GM18511 (cell line): Measurements from ENCODE around the gene NAT9.

Experiments
- ATAC-seq: cut with Tn5 transposase; IDR thresholded peaks from one replicate; pipeline ENCODE4 v1.9.1; 2021; ENCODE audit warnings: mild to moderate bottlenecking, moderate library complexity; ENCODE audit not compliant: unreplicated experiment

The NAT9 gene

DNA sequence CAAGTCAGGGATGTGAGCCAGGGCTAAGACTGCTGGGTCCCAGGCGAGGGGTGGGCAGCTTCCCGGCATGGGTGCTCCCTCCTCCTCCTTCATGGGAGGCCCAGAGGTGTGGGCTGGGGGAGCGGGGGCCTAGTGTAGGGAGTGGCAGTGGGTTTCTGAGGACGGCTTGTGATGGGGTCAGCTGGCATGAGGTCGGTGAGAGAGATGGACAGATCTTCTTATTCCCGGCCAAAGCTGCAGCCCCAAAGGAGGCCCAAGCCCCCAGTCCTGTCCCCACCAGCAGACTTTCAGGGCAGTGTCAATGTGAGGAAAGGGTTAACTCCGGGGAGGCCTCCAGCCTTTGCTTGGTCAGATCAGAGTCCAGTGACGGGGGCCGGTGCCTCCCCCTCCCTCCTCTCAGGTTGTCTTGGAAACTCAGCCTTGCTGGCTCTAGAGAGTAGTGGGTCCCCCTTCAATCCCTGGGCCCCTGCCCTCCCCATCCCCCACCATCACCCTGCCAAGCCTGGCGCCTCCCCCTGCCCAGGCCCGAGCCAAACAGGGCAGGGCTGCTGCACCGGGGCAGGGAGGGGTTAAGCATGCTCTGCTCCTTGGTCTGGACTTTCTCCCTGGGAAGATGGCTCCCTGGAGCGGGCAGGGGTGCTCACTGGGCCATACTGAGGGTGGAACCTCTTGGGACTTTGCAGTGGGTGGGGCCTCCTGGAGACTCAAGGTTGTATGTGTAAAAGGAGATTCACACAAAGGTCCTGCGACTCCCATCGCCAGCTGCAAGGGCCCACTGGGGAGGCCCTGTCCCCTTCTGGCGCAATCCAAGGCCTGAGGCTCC is 12.4 kb downstream of the NAT9 start:
- ATAC-seq, result no peak

DNA sequence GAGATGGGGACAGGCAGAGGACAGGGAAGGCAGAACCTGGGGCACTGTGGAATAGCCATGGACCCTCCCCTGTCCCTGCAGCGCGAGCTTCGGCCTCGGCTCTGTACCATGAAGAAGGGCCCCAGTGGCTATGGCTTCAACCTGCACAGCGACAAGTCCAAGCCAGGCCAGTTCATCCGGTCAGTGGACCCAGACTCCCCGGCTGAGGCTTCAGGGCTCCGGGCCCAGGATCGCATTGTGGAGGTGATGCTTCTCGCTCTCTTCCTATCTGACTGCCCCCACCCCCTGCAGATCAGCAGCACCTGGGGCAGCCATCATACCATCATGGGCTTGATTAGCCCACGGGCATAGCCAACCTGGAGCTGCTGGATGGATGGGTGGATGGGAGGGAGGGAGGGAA is 14.2 kb downstream of the NAT9 start:
- no peak for ATAC-seq

DNA sequence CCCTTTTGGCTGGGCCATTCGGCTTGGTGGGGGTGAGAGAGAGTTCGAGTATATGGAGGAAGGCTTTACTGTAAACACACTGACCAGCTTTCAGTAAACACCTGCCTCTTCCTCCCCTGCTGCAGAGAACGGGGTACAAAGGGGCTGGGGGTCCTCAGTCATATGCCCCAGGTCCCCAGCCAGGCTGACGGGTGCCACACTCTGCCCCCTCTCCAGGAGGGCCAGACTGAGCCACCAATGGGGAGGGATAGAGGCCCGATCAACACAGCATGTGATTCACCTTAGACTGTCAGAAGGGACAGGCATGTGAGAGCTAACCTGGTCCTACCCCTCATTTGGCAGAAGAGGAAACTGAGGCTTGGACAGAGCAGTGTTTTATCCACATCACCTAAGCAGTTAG is 14.7 kb downstream of the NAT9 start:
- ATAC-seq, result no peak

DNA sequence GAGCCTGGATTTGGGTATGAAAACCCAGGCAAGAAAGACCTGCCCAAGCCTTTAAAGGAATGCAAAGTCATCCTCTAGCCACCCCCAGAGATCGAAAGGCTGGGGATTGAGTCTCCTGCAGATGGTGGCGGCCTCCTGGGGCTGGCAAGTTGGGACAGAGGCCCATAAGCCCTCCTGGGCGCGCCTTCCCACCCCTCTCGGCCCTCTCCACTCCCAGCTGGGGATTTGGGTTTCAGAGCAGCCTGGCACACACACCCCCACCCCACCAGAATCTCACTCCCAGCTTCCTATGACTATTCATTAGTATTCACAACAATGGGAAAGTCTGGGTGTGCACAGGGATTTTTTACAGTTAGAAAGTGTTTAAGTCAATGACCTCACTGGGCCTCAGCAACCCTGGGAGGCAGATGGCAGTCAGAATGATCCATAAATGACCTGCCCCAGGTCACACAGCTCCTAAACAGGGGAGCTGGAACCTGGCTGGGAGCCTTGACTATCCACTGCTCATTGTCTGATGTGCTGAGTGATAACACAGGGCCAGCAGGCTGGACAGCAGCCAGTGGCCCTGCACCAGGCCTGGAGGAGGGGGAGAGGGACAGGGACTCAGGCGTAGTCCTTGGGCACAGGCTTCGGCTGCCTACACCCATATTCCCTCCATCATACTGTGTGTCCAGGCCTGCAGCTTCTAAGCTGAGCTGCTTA is 15.6 kb downstream of the NAT9 start:
- ATAC-seq, result no peak

DNA sequence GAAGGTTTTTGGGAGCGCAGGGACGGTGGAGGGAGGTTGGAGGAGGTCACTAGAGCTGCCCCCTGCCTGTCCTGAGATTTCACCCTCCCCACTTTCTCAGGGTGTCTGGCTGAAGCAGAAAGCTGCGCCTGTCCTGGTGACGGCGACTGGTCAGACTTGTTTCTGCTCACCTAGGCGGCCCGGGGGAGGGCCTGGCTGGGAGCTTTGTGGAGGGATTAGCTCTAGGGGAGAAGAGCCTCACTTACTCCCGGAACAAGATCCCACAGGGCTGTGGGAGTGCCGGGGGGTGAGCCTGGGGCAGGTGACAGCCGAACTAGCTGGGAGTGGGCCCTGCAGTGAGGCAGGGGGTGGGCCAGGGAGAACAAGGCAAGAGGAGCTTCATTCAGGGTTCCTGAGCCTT is 16.2 kb downstream of the NAT9 start:
- ATAC-seq, result no peak

DNA sequence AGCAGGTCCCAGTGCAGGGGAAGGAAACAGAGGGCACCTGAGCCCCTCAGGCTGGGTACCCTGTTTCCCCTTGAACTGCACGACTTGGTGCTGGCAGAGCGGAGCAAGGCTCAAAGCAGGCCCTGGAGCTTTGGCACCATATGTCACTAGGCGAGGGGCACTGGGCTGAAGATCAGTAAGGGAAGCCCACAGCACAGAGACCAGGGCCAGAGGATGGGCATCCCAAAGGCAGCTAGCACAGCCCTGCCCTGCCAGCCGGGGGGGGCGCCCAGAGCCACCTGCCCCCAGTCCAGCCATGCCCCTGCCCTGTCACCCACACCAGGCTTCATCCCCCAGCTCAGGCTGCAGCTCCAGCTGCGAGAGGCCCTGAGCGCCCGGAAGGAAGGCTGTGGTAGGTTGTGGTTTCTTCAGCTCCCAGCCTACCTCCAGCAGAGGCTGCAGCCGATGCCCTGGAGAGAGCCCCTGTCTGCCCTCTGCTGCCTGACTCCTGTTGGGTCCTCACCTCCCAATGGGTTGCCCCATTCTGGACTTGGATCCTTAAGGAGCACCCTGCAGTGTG is 16.8 kb downstream of the NAT9 start:
- ATAC-seq, result peak; percentile 84

DNA sequence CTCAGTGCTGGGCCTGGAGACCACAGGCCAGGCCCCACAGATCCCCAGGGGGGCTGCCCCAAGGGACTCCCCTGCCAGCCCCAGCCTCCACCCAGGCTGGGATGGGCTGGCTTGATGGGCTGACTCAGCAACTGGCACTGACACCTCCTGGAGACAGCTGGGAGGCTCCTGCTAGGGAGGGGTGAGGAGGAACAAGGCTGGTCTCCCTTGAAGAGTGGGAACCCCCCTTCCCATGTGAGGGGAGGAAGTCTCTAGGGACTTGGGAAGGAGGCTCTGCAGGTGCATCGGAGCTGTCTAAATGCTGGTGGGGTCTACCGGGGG is 17.3 kb downstream of the NAT9 start:
- ATAC-seq, result peak; percentile 36

DNA sequence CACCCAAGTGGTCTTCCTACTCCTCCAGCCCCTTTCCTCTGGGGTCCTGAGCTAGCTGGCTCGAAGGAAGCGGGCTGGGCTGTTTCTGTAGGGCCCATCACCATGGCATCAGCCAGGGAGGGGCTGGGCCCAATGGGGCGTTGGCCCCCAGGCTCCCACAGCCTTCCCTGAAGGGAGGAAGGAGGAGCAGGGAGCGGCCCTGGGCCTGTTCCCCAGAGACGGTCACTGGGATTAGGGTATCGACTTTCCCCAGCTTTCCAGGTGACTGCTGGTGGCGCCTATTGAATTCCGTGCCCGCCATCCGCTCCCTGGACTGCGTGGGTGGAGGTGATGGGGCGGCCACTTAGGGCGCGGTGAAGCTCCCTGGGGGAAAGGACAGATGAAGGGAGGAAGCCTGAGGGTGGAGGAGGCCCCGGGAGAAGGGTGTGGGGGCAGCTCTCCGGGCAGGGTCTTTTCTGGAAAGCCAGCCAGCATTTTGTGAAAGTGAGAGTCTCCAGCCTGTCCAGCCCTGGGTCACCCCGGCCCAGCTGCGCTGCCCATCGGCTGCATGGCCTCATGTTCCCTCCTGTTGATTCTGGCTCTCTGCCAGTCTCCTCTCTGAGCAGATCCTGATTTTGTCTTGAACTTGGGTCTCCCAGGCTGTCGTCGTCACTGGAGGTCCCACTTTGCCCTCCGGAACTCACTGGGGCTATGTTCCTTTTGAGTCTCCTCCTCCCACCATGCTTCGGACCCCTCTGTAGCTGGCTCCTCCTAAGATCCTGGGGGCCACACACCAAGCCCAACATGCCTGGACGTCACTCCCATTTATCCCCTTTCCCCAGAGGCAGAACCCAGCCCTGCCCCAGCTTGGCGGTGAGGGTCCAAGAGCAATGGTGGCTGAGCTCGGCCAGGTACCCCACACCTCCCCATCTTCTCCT is 18.0 kb downstream of the NAT9 start:
- ATAC-seq, result no peak

DNA sequence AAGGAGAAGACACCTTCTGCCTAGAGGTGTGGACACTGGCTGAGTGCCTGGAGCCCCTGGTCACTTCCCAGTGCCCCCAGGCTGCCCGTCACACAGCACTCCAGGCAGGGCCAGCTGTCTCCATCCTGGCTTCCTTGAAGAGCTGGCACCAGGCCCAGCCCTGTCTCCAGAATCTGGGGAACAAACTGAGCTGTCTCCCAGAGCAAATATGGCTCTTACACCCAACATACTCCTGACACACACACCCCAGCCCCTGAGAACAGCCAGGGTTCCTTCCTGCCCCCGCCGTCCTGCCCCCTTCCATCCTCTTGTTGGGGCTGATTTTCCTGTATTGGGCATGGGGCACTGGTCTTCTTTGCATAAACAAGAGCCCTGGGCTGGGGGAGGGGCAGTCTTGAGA is 18.6 kb downstream of the NAT9 start:
- no peak for ATAC-seq

DNA sequence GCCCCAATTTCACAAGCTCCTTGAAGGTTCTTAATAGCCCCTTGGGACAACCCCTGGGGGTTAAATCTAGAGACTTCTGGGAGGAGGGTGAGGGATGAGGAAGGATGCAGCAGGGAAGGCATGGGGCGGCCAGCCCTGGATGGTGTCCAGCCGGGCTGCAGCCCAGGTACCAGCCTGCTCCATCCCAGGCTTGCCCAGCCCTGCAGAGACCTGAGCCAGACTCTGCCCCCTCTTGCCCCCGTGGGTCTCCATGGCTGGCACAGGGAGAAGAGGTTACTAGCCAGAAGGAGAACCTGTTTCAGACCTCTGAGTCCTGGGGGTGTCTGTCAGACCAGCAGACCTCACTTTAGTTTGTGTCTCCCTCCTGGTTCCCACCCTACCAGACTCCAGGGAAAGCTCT is 19.3 kb downstream of the NAT9 start:
- ATAC-seq, result no peak

DNA sequence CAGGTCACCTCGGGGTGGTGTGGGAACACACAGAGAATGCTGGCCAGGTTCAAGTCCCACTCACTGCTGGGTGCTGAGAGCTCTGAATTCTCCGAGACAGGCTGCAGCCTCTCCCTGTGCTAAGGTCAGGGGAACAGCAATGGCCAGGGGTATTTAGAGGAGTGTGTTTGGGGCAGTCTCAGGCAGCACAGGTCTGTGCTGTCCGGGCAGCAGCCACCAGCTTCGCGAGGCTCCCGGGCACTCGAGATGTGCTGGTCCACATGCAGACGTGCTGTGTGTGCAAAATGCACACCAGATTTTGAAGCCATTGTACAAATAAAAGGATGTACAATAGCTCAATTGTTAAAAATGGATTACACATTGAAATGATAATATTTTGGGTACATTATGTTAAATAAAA is 20.6 kb downstream of the NAT9 start:
- ATAC-seq, result no peak

DNA sequence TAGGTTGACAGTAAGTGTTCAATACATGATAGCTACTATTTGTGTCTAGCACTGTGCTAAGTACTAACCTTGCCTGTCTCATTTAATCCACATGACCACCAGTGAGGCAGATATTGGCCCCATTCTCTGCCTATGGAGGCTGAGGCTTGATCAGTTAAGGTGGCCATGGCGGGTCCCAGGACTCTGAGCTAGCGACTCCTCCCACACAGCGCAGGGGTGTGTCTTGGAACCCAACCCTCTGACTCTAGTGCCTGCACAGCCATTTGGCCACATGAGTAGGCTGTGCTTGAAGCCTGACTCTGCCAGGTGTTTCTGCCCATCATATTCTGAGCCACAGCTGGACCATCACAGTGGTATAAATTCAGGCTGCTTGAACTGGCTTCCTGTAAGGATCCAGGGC is 21.3 kb downstream of the NAT9 start:
- ATAC-seq, result no peak

DNA sequence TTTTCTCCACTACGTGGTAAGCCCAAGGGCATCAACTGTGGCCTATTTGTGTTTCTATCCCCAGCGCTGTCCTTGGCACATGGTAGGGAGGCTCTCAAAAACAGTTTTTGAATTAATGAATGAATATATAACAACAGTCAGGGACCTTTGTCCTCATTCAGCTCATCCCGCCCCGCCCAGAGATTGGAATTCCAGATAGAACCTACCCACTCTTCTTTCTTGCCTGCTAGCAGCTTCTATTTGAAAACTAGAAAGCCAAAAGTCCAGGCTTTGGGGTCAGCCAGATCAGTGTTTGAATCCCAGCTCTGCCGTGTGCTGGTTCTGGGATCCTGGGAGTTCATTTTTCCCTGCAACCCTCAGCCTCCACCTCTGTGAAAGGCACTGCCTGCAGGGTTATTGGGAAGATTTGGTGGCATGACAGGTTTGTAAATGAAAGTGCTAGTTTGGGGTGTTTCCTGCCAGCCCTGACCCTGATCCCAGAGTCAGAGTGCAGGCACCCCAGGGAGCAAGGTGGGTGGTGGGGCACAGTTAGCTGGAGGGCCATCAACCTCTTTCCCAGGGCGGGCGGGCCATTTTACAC is 23.2 kb downstream of the NAT9 start:
- no peak for ATAC-seq

DNA sequence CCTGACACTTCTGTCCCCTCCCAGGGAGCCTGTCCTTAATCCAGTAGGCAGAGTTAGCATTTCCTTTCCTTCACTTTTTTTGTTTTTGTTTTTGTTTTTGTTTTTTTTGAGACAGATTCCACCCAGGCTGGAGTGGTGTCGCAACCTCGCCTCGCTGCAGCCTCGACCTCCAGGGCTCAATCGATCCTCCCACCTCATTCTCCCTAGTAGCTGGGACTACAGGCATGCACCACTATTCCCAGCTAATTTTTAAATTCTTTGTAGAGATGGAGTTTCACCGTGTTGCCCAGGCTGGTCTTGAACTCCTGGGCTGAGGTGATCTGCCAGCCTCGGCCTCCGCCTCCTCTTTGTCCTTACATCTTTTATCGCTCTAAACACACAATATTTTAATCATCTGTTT is 23.7 kb downstream of the NAT9 start:
- no peak for ATAC-seq

DNA sequence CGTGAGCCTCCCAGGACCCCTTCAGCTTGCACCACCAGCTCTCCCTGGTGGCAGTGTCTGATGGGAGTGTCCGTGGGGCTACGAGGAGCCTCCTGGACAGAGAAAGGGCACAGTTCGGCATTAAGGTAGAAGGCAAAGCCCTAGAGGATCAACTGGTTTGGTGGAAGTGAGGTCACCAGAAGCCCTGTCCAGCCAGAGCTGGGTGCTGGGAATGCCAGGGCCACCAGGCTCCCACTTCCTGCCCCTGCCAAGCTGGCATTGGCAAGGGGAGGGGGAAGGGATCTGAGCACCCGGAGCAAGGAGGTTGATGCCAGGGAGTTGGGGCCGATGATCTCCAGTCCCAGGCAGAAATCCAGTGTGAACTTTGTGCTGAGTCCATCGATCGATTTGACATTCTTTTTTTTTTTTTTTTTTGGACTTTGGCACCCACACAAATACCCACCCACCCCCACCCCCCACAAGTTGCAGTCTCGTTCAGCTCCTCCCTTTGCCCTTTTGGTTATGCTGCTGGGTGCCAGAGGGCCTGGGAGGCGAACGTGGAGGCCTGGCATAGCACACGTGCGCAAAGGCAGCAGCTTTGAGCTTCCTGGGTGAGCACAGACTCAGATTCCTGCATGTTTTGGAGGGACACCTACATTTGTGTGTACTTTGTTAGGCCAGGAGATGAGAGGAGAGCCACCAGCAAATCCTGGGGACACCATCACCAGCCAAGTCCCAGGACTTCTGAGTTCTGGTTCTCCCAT is 25.6 kb downstream of the NAT9 start:
- ATAC-seq, result no peak

DNA sequence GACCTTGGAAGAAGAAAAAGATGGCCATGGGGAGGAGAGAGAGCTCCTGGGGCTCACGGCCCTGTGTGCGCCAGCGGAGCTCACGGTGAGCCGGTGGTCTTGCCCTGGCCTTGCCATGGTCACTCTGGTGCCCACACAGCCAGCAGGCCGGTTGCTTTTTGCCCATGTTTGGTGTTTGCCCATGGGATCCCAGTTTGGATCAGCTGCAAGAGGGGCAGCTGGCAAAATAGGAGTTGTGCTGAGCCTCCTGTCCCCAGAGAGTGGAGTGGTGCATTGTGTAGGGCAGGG is 26.2 kb downstream of the NAT9 start:
- ATAC-seq, result no peak

DNA sequence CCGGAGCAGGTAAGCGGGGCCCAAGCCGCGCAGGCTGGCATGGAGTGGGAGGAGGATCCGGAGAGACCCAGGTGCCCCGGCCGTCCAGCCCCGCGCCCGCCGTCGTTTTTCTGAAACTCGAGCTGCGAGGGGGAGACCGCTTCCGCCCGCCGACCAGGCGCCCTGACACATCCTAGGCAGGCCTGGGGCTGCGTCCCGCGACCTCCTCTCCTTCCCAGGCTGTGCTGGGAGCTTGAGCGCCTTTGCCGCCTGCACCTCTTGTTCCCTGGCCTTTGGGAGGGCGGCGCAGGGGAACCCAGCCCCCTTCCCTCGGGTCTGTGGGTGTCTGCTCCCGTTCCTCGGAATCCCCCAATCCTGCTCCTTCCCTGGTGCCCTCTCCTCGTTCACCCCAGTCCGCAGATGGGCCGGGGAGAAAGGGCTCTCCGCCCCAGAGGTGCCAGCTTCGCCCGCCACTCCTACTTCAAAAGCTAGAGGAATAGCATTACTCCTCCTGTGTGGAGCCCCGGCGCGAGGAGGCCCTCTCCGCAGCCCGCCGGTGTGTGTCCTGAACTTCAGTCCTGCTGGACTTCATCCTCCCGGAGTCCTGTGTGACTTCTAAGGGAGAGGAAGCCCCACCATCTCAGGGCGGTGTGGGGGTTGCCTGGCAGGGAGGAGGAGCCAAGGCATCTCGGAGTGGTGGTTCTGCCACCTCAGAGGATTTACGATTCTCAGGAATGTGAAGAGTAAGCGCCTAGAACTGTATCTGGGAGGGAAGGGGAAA is 26.7 kb downstream of the NAT9 start:
- ATAC-seq, result peak; percentile 18

DNA sequence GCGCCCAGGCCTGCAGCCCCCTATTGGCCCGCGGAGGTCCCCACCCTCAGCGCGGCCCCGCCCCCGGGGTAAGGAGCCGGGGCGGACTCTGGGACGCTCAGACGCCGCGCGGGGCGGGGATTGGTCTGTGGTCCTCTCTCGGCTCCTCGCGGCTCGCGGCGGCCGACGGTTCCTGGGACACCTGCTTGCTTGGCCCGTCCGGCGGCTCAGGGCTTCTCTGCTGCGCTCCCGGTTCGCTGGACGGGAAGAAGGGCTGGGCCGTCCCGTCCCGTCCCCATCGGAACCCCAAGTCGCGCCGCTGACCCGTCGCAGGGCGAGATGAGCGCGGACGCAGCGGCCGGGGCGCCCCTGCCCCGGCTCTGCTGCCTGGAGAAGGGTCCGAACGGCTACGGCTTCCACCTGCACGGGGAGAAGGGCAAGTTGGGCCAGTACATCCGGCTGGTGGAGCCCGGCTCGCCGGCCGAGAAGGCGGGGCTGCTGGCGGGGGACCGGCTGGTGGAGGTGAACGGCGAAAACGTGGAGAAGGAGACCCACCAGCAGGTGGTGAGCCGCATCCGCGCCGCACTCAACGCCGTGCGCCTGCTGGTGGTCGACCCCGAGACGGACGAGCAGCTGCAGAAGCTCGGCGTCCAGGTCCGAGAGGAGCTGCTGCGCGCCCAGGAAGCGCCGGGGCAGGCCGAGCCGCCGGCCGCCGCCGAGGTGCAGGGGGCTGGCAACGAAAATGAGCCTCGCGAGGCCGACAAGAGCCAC is 27.4 kb downstream of the NAT9 start, which contains the start of gene NHERF1:
NHERF1 (plus strand) TSS at position 100 of the 750 bp plus-strand sequence; CDS start at position 319, 219 bp downstream.
- ATAC-seq, result peak; percentile 90

DNA sequence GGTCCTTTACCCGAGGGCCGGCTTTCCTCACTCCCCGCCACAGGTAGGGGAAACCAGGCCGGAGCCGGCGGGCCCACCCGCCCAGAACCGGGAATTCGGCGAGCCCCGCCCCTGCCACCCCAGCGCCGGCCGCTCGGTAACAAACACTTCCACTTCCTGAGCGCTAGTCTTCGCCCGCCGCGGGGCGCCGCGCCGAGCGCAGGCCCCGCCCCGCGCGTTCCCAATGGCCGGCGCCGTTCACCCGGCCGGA is 27.9 kb downstream of the NAT9 start:
- ATAC-seq, result no peak
